Measurements from ENCODE around the gene SDF4.

DNA sequence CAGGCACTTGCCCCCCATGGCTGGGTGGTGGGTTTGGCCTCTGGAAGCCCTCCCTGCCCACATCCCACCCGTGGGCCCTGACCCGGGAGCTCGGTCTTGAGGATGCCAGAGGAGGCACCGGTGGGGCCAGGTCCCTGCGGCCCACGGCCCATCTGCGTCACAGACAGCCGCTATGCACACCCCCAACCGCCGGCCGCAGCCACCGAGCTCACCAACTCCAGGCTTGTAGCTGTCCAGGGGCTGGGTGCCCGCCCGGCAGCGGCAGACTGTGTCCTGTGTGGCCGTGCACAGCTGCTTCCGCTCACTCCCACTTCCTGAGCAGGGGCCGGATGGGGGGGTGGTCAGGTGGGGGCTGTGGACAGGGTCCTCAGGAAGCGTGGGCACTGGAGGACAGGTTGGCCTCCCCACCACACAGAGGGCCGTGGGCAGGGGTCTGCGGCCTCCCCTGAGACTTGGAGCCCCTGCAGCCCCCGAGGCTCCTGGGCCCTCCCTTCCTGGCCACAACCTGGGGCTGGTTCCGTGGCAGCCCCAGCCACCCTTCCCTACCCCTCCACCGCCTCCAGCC, 18.9 kb downstream of the SDF4 start:
- TF ChIP-seq POLR2A (IDR thresholded peaks at IDR 0.05), result no peak
- TF ChIP-seq, protein P1, sequence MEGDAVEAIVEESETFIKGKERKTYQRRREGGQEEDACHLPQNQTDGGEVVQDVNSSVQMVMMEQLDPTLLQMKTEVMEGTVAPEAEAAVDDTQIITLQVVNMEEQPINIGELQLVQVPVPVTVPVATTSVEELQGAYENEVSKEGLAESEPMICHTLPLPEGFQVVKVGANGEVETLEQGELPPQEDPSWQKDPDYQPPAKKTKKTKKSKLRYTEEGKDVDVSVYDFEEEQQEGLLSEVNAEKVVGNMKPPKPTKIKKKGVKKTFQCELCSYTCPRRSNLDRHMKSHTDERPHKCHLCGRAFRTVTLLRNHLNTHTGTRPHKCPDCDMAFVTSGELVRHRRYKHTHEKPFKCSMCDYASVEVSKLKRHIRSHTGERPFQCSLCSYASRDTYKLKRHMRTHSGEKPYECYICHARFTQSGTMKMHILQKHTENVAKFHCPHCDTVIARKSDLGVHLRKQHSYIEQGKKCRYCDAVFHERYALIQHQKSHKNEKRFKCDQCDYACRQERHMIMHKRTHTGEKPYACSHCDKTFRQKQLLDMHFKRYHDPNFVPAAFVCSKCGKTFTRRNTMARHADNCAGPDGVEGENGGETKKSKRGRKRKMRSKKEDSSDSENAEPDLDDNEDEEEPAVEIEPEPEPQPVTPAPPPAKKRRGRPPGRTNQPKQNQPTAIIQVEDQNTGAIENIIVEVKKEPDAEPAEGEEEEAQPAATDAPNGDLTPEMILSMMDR (IDR thresholded peaks at IDR 0.05), result no peak

Measured in heart left ventricle (tissue), 13 donors.